K562 (cell line): ENCODE measurements around the gene FAM118B. TPM values are rescaled to one million over a fixed set of nuclear protein-coding genes. Genes with fewer than 3 reads are reported as not detected.

Source experiments
- ATF6 ChIP-seq: sonication (generic); formaldehyde crosslinking; IDR thresholded peaks from 2 replicates; pipeline ENCODE4 v1.4.0; 2020; ENCODE audit warnings: mild to moderate bottlenecking, missing genetic modification reagents
- ATF7 ChIP-seq: fragments of 450-650 bp; IDR thresholded peaks from 2 replicates; pipeline ENCODE4 v1.7.1; 2014; ENCODE audit warnings: mild to moderate bottlenecking, moderate library complexity
- BHLHE40 ChIP-seq: IDR thresholded peaks from 2 replicates; pipeline ENCODE4 v1.6.1; 2011; ENCODE audit warnings: low read length, improper control_type of control experiment
- ETV1 ChIP-seq: fragments of 450-650 bp; conservative IDR thresholded peaks from 2 replicates; pipeline ENCODE4 v1.6.1; 2016; ENCODE audit warnings: missing genetic modification characterization, control low read depth, low read depth, missing compliant biosample characterization
- HDAC2 ChIP-seq: fragments of 450-650 bp; IDR thresholded peaks from 2 replicates; pipeline ENCODE4 v1.6.1; 2016; ENCODE audit warnings: mild to moderate bottlenecking
- JUN ChIP-seq, 2 experiments: sonication (generic) in 1 of 2; formaldehyde crosslinking in 1 of 2; IDR thresholded peaks; 2 replicates each; pipeline versions ENCODE4 v1.6.1 to v1.8.0; 2012 to 2022; ENCODE audit warnings: borderline replicate concordance in 2 of 2, mild to moderate bottlenecking in 2 of 2, improper control_type of control experiment in 1 of 2, low read depth in 1 of 2, low read length in 1 of 2, missing genetic modification reagents in 1 of 2
- MYC ChIP-seq, 2 experiments: fragments of 250-450 bp in 1 of 2; sonication (Bioruptor Pico) in 1 of 2; IDR thresholded peaks; 2 replicates each; pipeline versions ENCODE4 v1.5.1 to v1.6.1; 2012 to 2021; ENCODE audit warnings: low read depth in 2 of 2, borderline replicate concordance in 1 of 2, improper control_type of control experiment in 1 of 2, low read length in 1 of 2, mild to moderate bottlenecking in 1 of 2, moderate library complexity in 1 of 2
- NCOA2 ChIP-seq, 2 experiments: fragments of 450-650 bp; IDR thresholded peaks; 2 replicates each; pipeline ENCODE4 v1.6.1; 2018; ENCODE audit warnings: mild to moderate bottlenecking in 2 of 2, moderate library complexity in 1 of 2; ENCODE audit not compliant: partially characterized antibody in 2 of 2
- NEUROD1 ChIP-seq: fragments of 150-350 bp; IDR thresholded peaks from 2 replicates; pipeline ENCODE4 v1.6.1; 2014; ENCODE audit warnings: borderline replicate concordance, low read length, low read depth; ENCODE audit not compliant: partially characterized antibody
- PHF8 ChIP-seq: fragments of 200-600 bp; sonication (generic); IDR thresholded peaks from 2 replicates; pipeline ENCODE4 v1.6.1; 2012; ENCODE audit warnings: mixed run types, mild to moderate bottlenecking, inconsistent platforms, low read length, moderate library complexity, borderline replicate concordance
- POLR2A ChIP-seq: fragments of 450-650 bp; conservative IDR thresholded peaks from 2 replicates; pipeline ENCODE4 v1.6.1; 2016
- PYGO2 ChIP-seq: fragments of 450-650 bp; IDR thresholded peaks from 2 replicates; pipeline ENCODE4 v1.6.1; 2016; ENCODE audit warnings: mild to moderate bottlenecking, missing genetic modification characterization, moderate library complexity, missing compliant biosample characterization
- RAD51 ChIP-seq: fragments of 450-650 bp; IDR thresholded peaks from 2 replicates; pipeline ENCODE4 v1.7.1; 2016; ENCODE audit warnings: low read depth, mild to moderate bottlenecking, borderline replicate concordance
- UBTF ChIP-seq, 2 experiments: IDR thresholded peaks; 2 replicates each; pipeline ENCODE4 v1.6.1; 2012; ENCODE audit warnings: improper control_type of control experiment in 2 of 2, low read depth in 2 of 2, low read length in 2 of 2, borderline replicate concordance in 1 of 2
- USF1 ChIP-seq: sonication (generic); formaldehyde crosslinking; IDR thresholded peaks from 2 replicates; pipeline ENCODE4 v1.9.0; 2022; ENCODE audit warnings: mild to moderate bottlenecking, missing genetic modification reagents
- USF2 ChIP-seq: sonication (generic); formaldehyde crosslinking; IDR thresholded peaks from 2 replicates; pipeline ENCODE4 v1.5.0; 2020; ENCODE audit warnings: missing genetic modification reagents
- polyA plus RNA-seq, 8 experiments: library from polyadenylated mRNA; depleted of rRNA in 4 of 8; stranded (reverse) in 5 of 8; unstranded in 3 of 8; fragments of >200 nt; fragmentation: Nextera tagmentation in 2 of 8; fragmentation: Illumina TruSeq in 1 of 8; extraction: Ambion mirVana in 2 of 8; extraction: Trizol in 1 of 8; gene quantifications; 2 replicates each; pipeline versions ENCODE4 v1.2.1 to v1.2.3, GENCODE V29; 2011 to 2014; ENCODE audit warnings: inconsistent platforms in 1 of 8, missing spikeins in 1 of 8
- total RNA-seq, 7 experiments: library from RNA; depleted of rRNA in 6 of 7; stranded (reverse); fragments of >200 nt in 6 of 7; fragmentation: Illumina TruSeq in 2 of 7; extraction: Trizol in 2 of 7; gene quantifications; 2 replicates each; pipeline versions ENCODE4 v1.2.1 to v1.2.3, GENCODE V29; 2011 to 2021; ENCODE audit warnings: low replicate concordance in 1 of 7
- TF ChIP-seq, protein P1 (sequence below): fragments of 250-450 bp; sonication (Bioruptor Pico); IDR thresholded peaks from 2 replicates; pipeline ENCODE4 v1.4.0; 2020; ENCODE audit warnings: borderline replicate concordance

Gene FAM118B
- total and polyA plus RNA-seq, 9 of the 15 experiments (the other 6 are each of a cell fraction or from before 2014, with no cell fraction given): 12.0 to 49.0 (median 22.1) TPM

DNA sequence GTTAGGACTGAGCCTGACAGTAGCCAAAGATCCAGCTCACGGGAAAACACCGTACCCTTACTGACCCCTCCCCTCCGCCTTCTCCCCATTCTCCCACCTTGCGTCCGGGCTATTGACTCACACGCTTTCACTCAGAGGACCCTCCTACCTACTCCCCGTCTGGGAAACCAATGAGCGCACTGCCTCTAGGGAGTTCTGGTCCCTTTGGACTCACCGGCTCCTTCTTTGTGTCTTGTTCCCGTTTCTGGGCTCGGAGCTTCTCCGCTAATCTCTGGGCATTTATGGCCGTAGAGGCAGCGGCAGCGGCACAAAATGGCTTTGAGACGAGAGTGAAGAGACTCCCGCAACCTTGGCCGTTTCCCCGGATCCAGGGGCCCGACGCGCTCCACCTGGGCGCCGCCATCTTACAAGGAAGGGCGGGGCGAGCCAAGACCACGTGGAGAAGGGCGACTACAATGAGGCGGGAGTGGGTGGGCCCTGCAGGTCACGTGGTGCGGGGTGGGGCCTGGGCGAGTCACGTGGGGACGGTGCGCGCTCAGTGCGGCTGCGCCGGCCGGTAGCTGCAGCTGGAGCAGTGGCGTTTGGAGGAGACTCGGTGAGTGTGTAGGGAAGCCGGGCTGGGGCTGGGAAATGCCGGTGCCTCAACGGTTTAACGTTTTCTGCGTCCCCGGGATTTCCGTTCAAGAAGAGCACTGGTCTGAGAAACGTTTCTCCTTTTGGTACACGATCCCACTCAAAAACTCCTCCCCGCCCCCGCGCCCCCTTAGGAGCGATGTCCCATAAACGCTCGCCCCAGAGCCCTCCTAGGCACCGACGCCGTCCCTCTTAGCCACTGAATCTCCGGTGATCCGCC, at the start of gene FAM118B, which contains the start of gene RPUSD4 (continued):
- TF ChIP-seq, protein P1, sequence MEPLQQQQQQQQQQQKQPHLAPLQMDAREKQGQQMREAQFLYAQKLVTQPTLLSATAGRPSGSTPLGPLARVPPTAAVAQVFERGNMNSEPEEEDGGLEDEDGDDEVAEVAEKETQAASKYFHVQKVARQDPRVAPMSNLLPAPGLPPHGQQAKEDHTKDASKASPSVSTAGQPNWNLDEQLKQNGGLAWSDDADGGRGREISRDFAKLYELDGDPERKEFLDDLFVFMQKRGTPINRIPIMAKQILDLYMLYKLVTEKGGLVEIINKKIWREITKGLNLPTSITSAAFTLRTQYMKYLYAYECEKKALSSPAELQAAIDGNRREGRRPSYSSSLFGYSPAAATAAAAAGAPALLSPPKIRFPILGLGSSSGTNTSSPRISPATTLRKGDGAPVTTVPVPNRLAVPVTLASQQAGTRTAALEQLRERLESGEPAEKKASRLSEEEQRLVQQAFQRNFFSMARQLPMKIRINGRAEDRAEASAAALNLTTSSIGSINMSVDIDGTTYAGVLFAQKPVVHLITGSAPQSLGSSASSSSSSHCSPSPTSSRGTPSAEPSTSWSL: no peak
- TF ChIP-seq ATF7 (peak; percentile 69), USF1 (peak; percentile 100), PHF8 (peak; percentile 83; the same call in 1 of the 2 replicates), PYGO2 (tag) (no peak), ATF6 (CRISPR knock-in tag) (peak; percentile 90; the same call in 1 of the 2 replicates), USF2 (peak; percentile 100), NEUROD1 (peak; percentile 46), NCOA2 (IDR thresholded peaks at IDR 0.05; ENCODE audit: partially characterized antibody in 2 of 2) (no peak), UBTF (IDR thresholded peaks at IDR 0.05; ENCODE audit: borderline replicate concordance in 1 of 2, low read depth in 2 of 2, low read length in 2 of 2) (0 out of 4 replicates have a peak, but pooled peaks of 1 of the 2 experiments have one; percentile 22), ETV1 (no peak), POLR2A (peak; percentile 88), JUN (IDR thresholded peaks at IDR 0.05; ENCODE audit: borderline replicate concordance, low read depth, low read length) (peak; percentile 89; the same call in 1 of the 2 replicates), JUN (CRISPR knock-in tag; IDR thresholded peaks at IDR 0.05; ENCODE audit: borderline replicate concordance) (no peak), RAD51 (peak; percentile 100), MYC (IDR thresholded peaks at IDR 0.05; ENCODE audit: low read depth, low read length) (peak; percentile 98), MYC (CRISPR knock-in tag; IDR thresholded peaks at IDR 0.05; ENCODE audit: borderline replicate concordance, low read depth) (peak; percentile 98), HDAC2 (peak; percentile 96), BHLHE40 (peak; percentile 90)
